ENCODE results near the gene LRRC4C. TPM values are rescaled to one million over a fixed set of nuclear protein-coding genes. Genes with fewer than 3 reads are reported as not detected.

Gene LRRC4C
- total RNA-seq, 1 experiment from 2014 or later: 0.13 TPM

DNA sequence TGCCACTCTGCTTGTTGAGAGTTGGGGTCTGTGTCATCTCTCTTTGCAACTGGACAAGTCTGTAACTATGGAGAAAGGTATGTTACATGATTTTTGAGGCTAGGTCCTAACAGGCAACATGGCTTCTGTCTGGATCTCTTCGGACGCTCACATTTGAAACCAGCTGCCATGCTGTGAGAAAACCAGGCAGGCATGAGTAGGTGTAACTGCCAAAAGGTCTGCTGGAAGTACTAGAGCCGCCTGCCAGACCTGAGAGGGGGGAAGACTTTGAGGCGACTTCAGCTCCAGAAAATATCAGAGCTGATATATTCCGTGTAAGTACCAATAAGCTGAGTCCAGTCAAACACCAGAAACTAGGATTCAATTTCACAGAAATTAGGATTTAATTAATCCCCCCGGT is 579.5 kb downstream of the LRRC4C start:
- no peaks in the 10 kb centered on the region for H3K4me1 ChIP-seq (ENCODE audit: insufficient read depth, low read length)
- DNase-seq: no peak
- no peak overlapping the region for H3K18ac ChIP-seq (ENCODE audit: insufficient read length, low read depth, low read length)
- no peak overlapping the region for H2BK15ac ChIP-seq (ENCODE audit: low read depth, low read length)
- Mint-ChIP-seq H3K36me3 (ENCODE audit: insufficient read depth in 1 of 3, low read depth in 3 of 3) (peaks cover 0 to 2% (median 0%) of the 10 kb centered on the region in 3 experiments; a peak in 2 of 7 replicates), H3K4me1 (peaks cover 0 to 2% of the 10 kb centered on the region in 2 experiments; a peak in 1 of 4 replicates), H3K27ac (no peak overlapping the region), H3K4me3 (no peak overlapping the region), H3K27me3 (ENCODE audit: low read depth) (no peaks in the 10 kb centered on the region), H3K9me3 (no peaks in the 10 kb centered on the region)
- no peak overlapping the region for H4K8ac ChIP-seq (replicated peaks; ENCODE audit: insufficient read length, low read depth, low read length)
- no peak overlapping the region for H3K14ac ChIP-seq (ENCODE audit: insufficient read depth, low read length)
- no peak overlapping the region for H3K9ac ChIP-seq (ENCODE audit: extremely low read depth, insufficient read length, low read length)
- H2BK5ac ChIP-seq (ENCODE audit: insufficient read length, low read length): no peak overlapping the region
- no peak overlapping the region for H4K5ac ChIP-seq (ENCODE audit: insufficient read length, low read depth, low read length)
- TF ChIP-seq, protein P1, sequence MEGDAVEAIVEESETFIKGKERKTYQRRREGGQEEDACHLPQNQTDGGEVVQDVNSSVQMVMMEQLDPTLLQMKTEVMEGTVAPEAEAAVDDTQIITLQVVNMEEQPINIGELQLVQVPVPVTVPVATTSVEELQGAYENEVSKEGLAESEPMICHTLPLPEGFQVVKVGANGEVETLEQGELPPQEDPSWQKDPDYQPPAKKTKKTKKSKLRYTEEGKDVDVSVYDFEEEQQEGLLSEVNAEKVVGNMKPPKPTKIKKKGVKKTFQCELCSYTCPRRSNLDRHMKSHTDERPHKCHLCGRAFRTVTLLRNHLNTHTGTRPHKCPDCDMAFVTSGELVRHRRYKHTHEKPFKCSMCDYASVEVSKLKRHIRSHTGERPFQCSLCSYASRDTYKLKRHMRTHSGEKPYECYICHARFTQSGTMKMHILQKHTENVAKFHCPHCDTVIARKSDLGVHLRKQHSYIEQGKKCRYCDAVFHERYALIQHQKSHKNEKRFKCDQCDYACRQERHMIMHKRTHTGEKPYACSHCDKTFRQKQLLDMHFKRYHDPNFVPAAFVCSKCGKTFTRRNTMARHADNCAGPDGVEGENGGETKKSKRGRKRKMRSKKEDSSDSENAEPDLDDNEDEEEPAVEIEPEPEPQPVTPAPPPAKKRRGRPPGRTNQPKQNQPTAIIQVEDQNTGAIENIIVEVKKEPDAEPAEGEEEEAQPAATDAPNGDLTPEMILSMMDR (conservative IDR thresholded peaks at IDR 0.05): no peak
- no CpG with 5 or more reads among the region's 6 CpGs for WGBS (ENCODE audit: extremely low coverage, insufficient read length, low lambda C conversion rate)
- H2BK120ac ChIP-seq (ENCODE audit: low read depth, low read length, poor library complexity, severe bottlenecking): no peak overlapping the region
- no peak overlapping the region for H2AK5ac ChIP-seq (ENCODE audit: insufficient read length, low read length)
- H3K9me3 ChIP-seq (ENCODE audit: control insufficient read depth, low read depth, low read length): no peaks in the 10 kb centered on the region
- H3K27me3 ChIP-seq (ENCODE audit: insufficient read depth, low read length): no peaks in the 10 kb centered on the region
- H3K79me2 ChIP-seq (ENCODE audit: insufficient read depth, low read length): no peaks in the 10 kb centered on the region
- no peak overlapping the region for H2BK20ac ChIP-seq (ENCODE audit: low read depth, low read length, poor library complexity, severe bottlenecking)
- no peaks in the 10 kb centered on the region for H4K20me1 ChIP-seq (ENCODE audit: control insufficient read depth, insufficient read depth, insufficient read length)
- no peak overlapping the region for H3K23ac ChIP-seq (ENCODE audit: insufficient read length, low read depth, low read length)
- H3T11ph ChIP-seq (ENCODE audit: low read length): no peak overlapping the region
- H3K4me2 ChIP-seq (ENCODE audit: insufficient read depth, insufficient read length, low read length): no peak overlapping the region
- no peak overlapping the region for H4K91ac ChIP-seq (ENCODE audit: insufficient read length, low read depth, low read length)
- H3K23me2 ChIP-seq (ENCODE audit: insufficient read length, low read depth, low read length, poor library complexity, severe bottlenecking): no peaks in the 10 kb centered on the region
- H2BK12ac ChIP-seq (ENCODE audit: insufficient read length, low read depth, low read length): no peak overlapping the region
- no peak overlapping the region for H2AFZ ChIP-seq (ENCODE audit: low read length)
- H3K79me1 ChIP-seq (ENCODE audit: insufficient read depth, low read depth, low read length, poor library complexity, severe bottlenecking): no peaks in the 10 kb centered on the region
- H3K56ac ChIP-seq (ENCODE audit: insufficient read length, low read depth, low read length): no peak overlapping the region
- H3K4ac ChIP-seq (ENCODE audit: low read depth, low read length): no peak overlapping the region
- no peak overlapping the region for H3K27ac ChIP-seq (ENCODE audit: insufficient read length, low read depth, low read length)

Data from H9 (cell line).